Gastrocnemius medialis (tissue), 4 donors: ENCODE results near the gene NLRP4. TPM values are rescaled to one million over a fixed set of nuclear protein-coding genes. Genes with fewer than 3 reads are reported as not detected.

Experiments
- ATAC-seq, 2 donors: fragments of 150-250 bp; one replicate each; pipeline ENCODE4 v1.9.1; 2016
- DNase-seq, 2 donors: peaks; one replicate each; pipeline ENCODE4 v3.0.0-alpha.2; 2019
- H3K27ac ChIP-seq, 4 donors: fragments of 200-600 bp; sonication (generic); 1 replicate in 1 of 4; 2 replicates in 3 of 4; pipeline ENCODE4 v1.5.1; 2016 to 2018; ENCODE audit warnings: mild to moderate bottlenecking in 2 of 4, moderate library complexity in 1 of 4
- H3K27me3 ChIP-seq, 3 donors: fragments of 200-600 bp; sonication (generic) in 2 of 3; 1 replicate in 1 of 3; 2 replicates in 2 of 3; pipeline versions ENCODE4 v1.5.1 to v1.6.0; 2016 to 2019; ENCODE audit warnings: mild to moderate bottlenecking in 1 of 3, moderate library complexity in 1 of 3
- H3K36me3 ChIP-seq, 2 donors: fragments of 200-600 bp; sonication (generic) in 1 of 2; one replicate each; pipeline ENCODE4 v1.5.1; 2017 to 2018
- H3K4me1 ChIP-seq, 2 donors: fragments of 200-600 bp; sonication (generic) in 1 of 2; one replicate each; pipeline ENCODE4 v1.5.1; 2016 to 2017; ENCODE audit warnings: mild to moderate bottlenecking in 2 of 2
- H3K4me3 ChIP-seq, 4 donors: fragments of 200-600 bp; sonication (generic) in 3 of 4; 1 replicate in 1 of 4; 2 replicates in 3 of 4; pipeline ENCODE4 v1.5.1; 2016 to 2019; ENCODE audit warnings: mild to moderate bottlenecking in 2 of 4
- H3K9me3 ChIP-seq, 3 donors: fragments of 200-600 bp; sonication (generic) in 2 of 3; 1 replicate in 1 of 3; 2 replicates in 2 of 3; pipeline ENCODE4 v1.5.1; 2016 to 2019
- CTCF ChIP-seq, 5 experiments: fragments of 450-650 bp in 3 of 5; fragments of 200-600 bp in 2 of 5; sonication (generic) in 2 of 5; IDR thresholded peaks in 4 of 5; conservative IDR thresholded peaks in 1 of 5; 1 replicate in 4 of 5; 2 replicates in 1 of 5; pipeline ENCODE4 v1.5.1; 2016 to 2019; ENCODE audit warnings: antibody characterized with exemption in 5 of 5, mild to moderate bottlenecking in 3 of 5, moderate library complexity in 3 of 5
- POLR2A ChIP-seq, 2 donors: fragments of 450-650 bp; IDR thresholded peaks; one replicate each; pipeline ENCODE4 v1.6.1; 2017; ENCODE audit warnings: antibody characterized with exemption in 2 of 2, mild to moderate bottlenecking in 2 of 2, moderate library complexity in 2 of 2
- in situ Hi-C, 4 donors: fragments of 200-750 bp; cut with MboI; loops; one replicate each; pipeline versions ENCODE4 v1.15.0 to v1.8.0; 2017; ENCODE audit warnings: low sequenced_read_pairs in 4 of 4
- intact Hi-C: fragments of 100-400 bp; cut with DNase I; formaldehyde crosslinking; loops from one replicate; pipeline ENCODE4 v1.15.1; 2023; ENCODE audit warnings: low total_unique reads
- total RNA-seq, 4 donors: library from RNA; depleted of rRNA; stranded (reverse); fragments of >200 nt; gene quantifications; one replicate each; pipeline versions ENCODE4 v1.1.0 to v1.2.3, GENCODE V29; 2016

Gene NLRP4
- total RNA-seq, 4 donors from 2014 or later, result not detected

GRCh38 chr19:55867101-55867500 is 30.8 kb downstream of the NLRP4 start:
- in situ Hi-C loops, result no loop called here
- TF ChIP-seq CTCF (IDR thresholded peaks at IDR 0.05 in 4 of 5, conservative IDR thresholded peaks at IDR 0.05 in 1 of 5), result no peak
- no peak for TF ChIP-seq POLR2A (IDR thresholded peaks at IDR 0.05)
- DNase-seq (no peak), ATAC-seq (no peak)
- H3K36me3 ChIP-seq, result no peaks in the 10 kb centered on the region
- H3K9me3 ChIP-seq, result no peaks in the 10 kb centered on the region
- H3K27ac ChIP-seq, result no peak overlapping the region
- intact Hi-C loops, result no loop called here
- H3K27me3 ChIP-seq, result no peaks in the 10 kb centered on the region
- no peaks in the 10 kb centered on the region for H3K4me1 ChIP-seq
- no peak overlapping the region for H3K4me3 ChIP-seq

GRCh38 chr19:55870736-55871135 is 34.4 kb downstream of the NLRP4 start:
- Histone ChIP-seq H3K27me3 (no peaks in the 10 kb centered on the region), H3K36me3 (no peaks in the 10 kb centered on the region), H3K9me3 (peaks cover 0 to 4% (median 0%) of the 10 kb centered on the region in 3 donors), H3K27ac (no peak overlapping the region), H3K4me1 (no peaks in the 10 kb centered on the region), H3K4me3 (no peak overlapping the region)
- in situ Hi-C loops (no loop called here), intact Hi-C loops (no loop called here)
- DNase-seq, result no peak
- ATAC-seq, result no peak
- no peak for TF ChIP-seq CTCF (IDR thresholded peaks at IDR 0.05 in 4 of 5, conservative IDR thresholded peaks at IDR 0.05 in 1 of 5)
- no peak for TF ChIP-seq POLR2A (IDR thresholded peaks at IDR 0.05)

- no peaks in the 10 kb centered on the region for H3K27me3 ChIP-seq
- H3K36me3 ChIP-seq, result no peaks in the 10 kb centered on the region
- H3K4me3 ChIP-seq, result no peak overlapping the region
- H3K9me3 ChIP-seq, result peaks cover 0 to 4% (median 0%) of the 10 kb centered on the region in 3 donors
- no peak for TF ChIP-seq CTCF (IDR thresholded peaks at IDR 0.05 in 4 of 5, conservative IDR thresholded peaks at IDR 0.05 in 1 of 5)
- TF ChIP-seq POLR2A (IDR thresholded peaks at IDR 0.05), result no peak
- H3K4me1 ChIP-seq, result no peaks in the 10 kb centered on the region
- in situ Hi-C loops, result no loop called here
- DNase-seq (no peak), ATAC-seq (no peak)
- intact Hi-C loops, result no loop called here
- no peak overlapping the region for H3K27ac ChIP-seq
Measured at GRCh38 chr19:55877211-55877610, 40.9 kb downstream of the NLRP4 start.

GRCh38 chr19:55882626-55883025 is 46.3 kb downstream of the NLRP4 start:
- DNase-seq (no peak), ATAC-seq (no peak)
- intact Hi-C loops, result no loop called here
- TF ChIP-seq POLR2A (IDR thresholded peaks at IDR 0.05), result no peak
- TF ChIP-seq CTCF (IDR thresholded peaks at IDR 0.05 in 4 of 5, conservative IDR thresholded peaks at IDR 0.05 in 1 of 5), result no peak
- in situ Hi-C loops, result no loop called here
- H3K27me3 ChIP-seq, result no peaks in the 10 kb centered on the region
- H3K36me3 ChIP-seq, result no peaks in the 10 kb centered on the region
- no peak overlapping the region for H3K4me3 ChIP-seq
- no peaks in the 10 kb centered on the region for H3K9me3 ChIP-seq
- no peaks in the 10 kb centered on the region for H3K4me1 ChIP-seq
- no peak overlapping the region for H3K27ac ChIP-seq

- Histone ChIP-seq H3K27me3 (no peaks in the 10 kb centered on the region), H3K36me3 (no peaks in the 10 kb centered on the region), H3K9me3 (no peaks in the 10 kb centered on the region), H3K4me1 (no peaks in the 10 kb centered on the region), H3K4me3 (no peak overlapping the region), H3K27ac (no peak overlapping the region)
- no peak for TF ChIP-seq CTCF (IDR thresholded peaks at IDR 0.05 in 4 of 5, conservative IDR thresholded peaks at IDR 0.05 in 1 of 5)
- no peak for TF ChIP-seq POLR2A (IDR thresholded peaks at IDR 0.05)
- intact Hi-C loops (no loop called here), in situ Hi-C loops (no loop called here)
- ATAC-seq (no peak), DNase-seq (no peak)
Measured at GRCh38 chr19:55898911-55899310, 62.6 kb downstream of the NLRP4 start.
